H1 (cell line): ENCODE data around the gene RBM44.

ENCODE experiments used
- CHD2 ChIP-seq: IDR thresholded peaks from 2 replicates; pipeline ENCODE4 v1.6.1; 2012; ENCODE audit warnings: low read length, improper control_type of control experiment
- EP300 ChIP-seq, 2 experiments: IDR thresholded peaks; 1 replicate in 1 of 2; 2 replicates in 1 of 2; pipeline ENCODE4 v1.6.1; 2011 to 2012; ENCODE audit warnings: low read depth in 2 of 2, low read length in 2 of 2, mild to moderate bottlenecking in 2 of 2, borderline replicate concordance in 1 of 2, inconsistent platforms in 1 of 2, moderate library complexity in 1 of 2
- HDAC2 ChIP-seq, 2 experiments: fragments of 300-600 bp in 1 of 2; sonication (generic) in 1 of 2; IDR thresholded peaks; 2 replicates each; pipeline ENCODE4 v1.6.1; 2011 to 2012; ENCODE audit warnings: low read depth in 2 of 2, low read length in 2 of 2, mild to moderate bottlenecking in 2 of 2, moderate library complexity in 2 of 2, borderline replicate concordance in 1 of 2, inconsistent platforms in 1 of 2
- POLR2A ChIP-seq, 2 experiments: IDR thresholded peaks; 1 replicate in 1 of 2; 2 replicates in 1 of 2; pipeline ENCODE4 v1.6.1; 2011; ENCODE audit warnings: low read depth in 2 of 2, low read length in 2 of 2, mild to moderate bottlenecking in 2 of 2; ENCODE audit errors: control extremely low read depth in 1 of 2
- RFX5 ChIP-seq: IDR thresholded peaks from 2 replicates; pipeline ENCODE4 v1.6.1; 2011; ENCODE audit warnings: low read depth, low read length, improper control_type of control experiment, borderline replicate concordance
- RNF2 ChIP-seq: fragments of 200-900, 300-1000 bp; sonication (generic); IDR thresholded peaks from 2 replicates; pipeline ENCODE4 v1.7.1; 2016; ENCODE audit warnings: borderline replicate concordance, low read depth, mild to moderate bottlenecking, antibody characterized with exemption, low read length; ENCODE audit not compliant: poor library complexity, severe bottlenecking; ENCODE audit errors: missing control alignments
- SIRT6 ChIP-seq: IDR thresholded peaks from one replicate; pipeline ENCODE4 v1.7.1; 2012; ENCODE audit warnings: low read length, inconsistent platforms
- YY1 ChIP-seq: IDR thresholded peaks from 2 replicates; pipeline ENCODE4 v1.6.1; 2011; ENCODE audit warnings: low read depth, mild to moderate bottlenecking, low read length
- TF ChIP-seq, protein P1 (sequence below): IDR thresholded peaks from 2 replicates; pipeline ENCODE4 v1.6.1; 2011; ENCODE audit warnings: low read length, improper control_type of control experiment
- TF ChIP-seq, protein P2 (sequence below), 3 experiments: IDR thresholded peaks; 1 replicate in 2 of 3; 2 replicates in 1 of 3; pipeline versions ENCODE4 v1.5.1 to v1.6.1; 2011; ENCODE audit warnings: low read length in 3 of 3, mild to moderate bottlenecking in 3 of 3, inconsistent platforms in 2 of 3, low read depth in 1 of 3, moderate library complexity in 1 of 3; ENCODE audit not compliant: insufficient read depth in 1 of 3; ENCODE audit errors: control extremely low read depth in 1 of 3
- TF ChIP-seq, protein P3 (sequence below): IDR thresholded peaks from 2 replicates; pipeline ENCODE4 v1.6.1; 2011; ENCODE audit warnings: low read depth, mild to moderate bottlenecking, low read length; ENCODE audit not compliant: insufficient read depth
- TF ChIP-seq, protein P4 (sequence below): IDR thresholded peaks from 2 replicates; pipeline ENCODE4 v1.6.1; 2012; ENCODE audit warnings: low read length, inconsistent platforms

DNA sequence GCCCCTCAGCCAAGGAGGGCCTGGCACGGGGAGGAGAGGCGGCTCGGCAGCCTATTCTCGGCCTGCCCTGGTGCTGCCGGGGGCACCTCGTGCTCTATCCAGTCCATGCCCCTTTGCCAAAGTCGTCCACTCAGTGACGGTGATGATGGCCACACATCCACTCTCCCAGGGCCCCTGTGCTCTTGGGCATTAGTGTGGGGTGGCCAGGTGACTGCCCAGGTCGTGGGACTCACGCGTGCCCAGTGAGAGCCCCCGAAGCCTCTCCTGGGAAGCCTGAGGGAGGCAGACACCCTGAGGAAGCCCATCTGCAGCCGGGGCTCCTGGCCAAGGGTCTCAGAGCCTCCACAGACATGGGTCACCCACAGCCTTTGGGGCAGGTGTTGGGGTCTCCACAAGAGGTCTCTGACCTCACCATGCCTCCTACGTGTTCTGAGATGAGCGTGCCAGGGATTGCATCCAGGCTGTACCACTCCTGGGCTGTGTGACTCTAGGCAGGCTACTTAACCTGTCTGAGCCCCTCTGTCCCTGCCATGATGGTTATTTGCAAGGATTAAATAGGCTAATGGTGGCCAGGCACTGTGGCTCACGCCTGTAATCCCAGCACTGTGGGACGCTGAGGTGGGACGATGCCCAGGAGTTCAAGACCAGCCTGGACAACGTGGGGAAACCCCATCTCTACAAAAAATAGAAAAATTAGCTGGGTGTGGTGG is 73.8 kb downstream of the RBM44 start:
- TF ChIP-seq, protein P1, sequence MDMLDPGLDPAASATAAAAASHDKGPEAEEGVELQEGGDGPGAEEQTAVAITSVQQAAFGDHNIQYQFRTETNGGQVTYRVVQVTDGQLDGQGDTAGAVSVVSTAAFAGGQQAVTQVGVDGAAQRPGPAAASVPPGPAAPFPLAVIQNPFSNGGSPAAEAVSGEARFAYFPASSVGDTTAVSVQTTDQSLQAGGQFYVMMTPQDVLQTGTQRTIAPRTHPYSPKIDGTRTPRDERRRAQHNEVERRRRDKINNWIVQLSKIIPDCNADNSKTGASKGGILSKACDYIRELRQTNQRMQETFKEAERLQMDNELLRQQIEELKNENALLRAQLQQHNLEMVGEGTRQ: no peak
- no peak for TF ChIP-seq RNF2
- no peak for TF ChIP-seq EP300 (IDR thresholded peaks at IDR 0.05; ENCODE audit: borderline replicate concordance in 1 of 2, low read depth in 2 of 2, low read length in 2 of 2)
- TF ChIP-seq, protein P2, sequence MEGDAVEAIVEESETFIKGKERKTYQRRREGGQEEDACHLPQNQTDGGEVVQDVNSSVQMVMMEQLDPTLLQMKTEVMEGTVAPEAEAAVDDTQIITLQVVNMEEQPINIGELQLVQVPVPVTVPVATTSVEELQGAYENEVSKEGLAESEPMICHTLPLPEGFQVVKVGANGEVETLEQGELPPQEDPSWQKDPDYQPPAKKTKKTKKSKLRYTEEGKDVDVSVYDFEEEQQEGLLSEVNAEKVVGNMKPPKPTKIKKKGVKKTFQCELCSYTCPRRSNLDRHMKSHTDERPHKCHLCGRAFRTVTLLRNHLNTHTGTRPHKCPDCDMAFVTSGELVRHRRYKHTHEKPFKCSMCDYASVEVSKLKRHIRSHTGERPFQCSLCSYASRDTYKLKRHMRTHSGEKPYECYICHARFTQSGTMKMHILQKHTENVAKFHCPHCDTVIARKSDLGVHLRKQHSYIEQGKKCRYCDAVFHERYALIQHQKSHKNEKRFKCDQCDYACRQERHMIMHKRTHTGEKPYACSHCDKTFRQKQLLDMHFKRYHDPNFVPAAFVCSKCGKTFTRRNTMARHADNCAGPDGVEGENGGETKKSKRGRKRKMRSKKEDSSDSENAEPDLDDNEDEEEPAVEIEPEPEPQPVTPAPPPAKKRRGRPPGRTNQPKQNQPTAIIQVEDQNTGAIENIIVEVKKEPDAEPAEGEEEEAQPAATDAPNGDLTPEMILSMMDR (IDR thresholded peaks at IDR 0.05; ENCODE audit: control extremely low read depth in 1 of 3, insufficient read depth in 1 of 3, low read depth in 1 of 3, low read length in 3 of 3): no peak
- no peak for TF ChIP-seq POLR2A (IDR thresholded peaks at IDR 0.05; ENCODE audit: control extremely low read depth in 1 of 2, low read depth in 2 of 2, low read length in 2 of 2)
- TF ChIP-seq RFX5: no peak
- TF ChIP-seq HDAC2 (IDR thresholded peaks at IDR 0.05; ENCODE audit: borderline replicate concordance in 1 of 2, low read depth in 2 of 2, low read length in 2 of 2): no peak
- no peak for TF ChIP-seq CHD2
- TF ChIP-seq, protein P3, sequence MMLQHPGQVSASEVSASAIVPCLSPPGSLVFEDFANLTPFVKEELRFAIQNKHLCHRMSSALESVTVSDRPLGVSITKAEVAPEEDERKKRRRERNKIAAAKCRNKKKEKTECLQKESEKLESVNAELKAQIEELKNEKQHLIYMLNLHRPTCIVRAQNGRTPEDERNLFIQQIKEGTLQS: no peak
- TF ChIP-seq YY1: no peak
- no peak for TF ChIP-seq SIRT6
- TF ChIP-seq, protein P4, sequence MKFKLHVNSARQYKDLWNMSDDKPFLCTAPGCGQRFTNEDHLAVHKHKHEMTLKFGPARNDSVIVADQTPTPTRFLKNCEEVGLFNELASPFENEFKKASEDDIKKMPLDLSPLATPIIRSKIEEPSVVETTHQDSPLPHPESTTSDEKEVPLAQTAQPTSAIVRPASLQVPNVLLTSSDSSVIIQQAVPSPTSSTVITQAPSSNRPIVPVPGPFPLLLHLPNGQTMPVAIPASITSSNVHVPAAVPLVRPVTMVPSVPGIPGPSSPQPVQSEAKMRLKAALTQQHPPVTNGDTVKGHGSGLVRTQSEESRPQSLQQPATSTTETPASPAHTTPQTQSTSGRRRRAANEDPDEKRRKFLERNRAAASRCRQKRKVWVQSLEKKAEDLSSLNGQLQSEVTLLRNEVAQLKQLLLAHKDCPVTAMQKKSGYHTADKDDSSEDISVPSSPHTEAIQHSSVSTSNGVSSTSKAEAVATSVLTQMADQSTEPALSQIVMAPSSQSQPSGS: no peak
